ENCODE results near the gene HASPIN.
A peak's percentile ranks its signal among the peaks of the same experiment; 100 is the strongest.
"Not testable (repeated sequence)": the region's sequence is repeated elsewhere in the genome, so short reads cannot be mapped to it uniquely, and the experiment has no call there.

HASPIN gene

DNA sequence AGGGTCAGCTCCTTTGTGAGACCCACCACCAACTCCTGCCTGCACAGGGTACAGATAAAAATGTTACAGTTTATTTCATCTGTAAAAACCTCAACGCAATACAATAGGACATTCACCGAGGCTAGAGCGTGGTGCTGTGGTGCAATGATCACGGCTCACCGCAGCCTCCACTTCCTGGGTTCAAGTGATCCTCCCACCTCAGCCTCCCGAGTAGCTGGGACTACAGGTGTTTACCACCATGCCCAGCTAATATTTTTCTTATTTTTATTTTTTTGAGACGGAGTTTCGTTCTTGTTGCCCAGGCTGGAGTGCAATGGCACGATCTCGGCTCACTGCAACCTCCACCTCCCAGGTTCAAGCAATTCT is 11.2 kb downstream of the HASPIN start:
- not testable (repeated sequence) for H3K4me3 ChIP-seq (ENCODE audit: low read depth, low read length)

DNA sequence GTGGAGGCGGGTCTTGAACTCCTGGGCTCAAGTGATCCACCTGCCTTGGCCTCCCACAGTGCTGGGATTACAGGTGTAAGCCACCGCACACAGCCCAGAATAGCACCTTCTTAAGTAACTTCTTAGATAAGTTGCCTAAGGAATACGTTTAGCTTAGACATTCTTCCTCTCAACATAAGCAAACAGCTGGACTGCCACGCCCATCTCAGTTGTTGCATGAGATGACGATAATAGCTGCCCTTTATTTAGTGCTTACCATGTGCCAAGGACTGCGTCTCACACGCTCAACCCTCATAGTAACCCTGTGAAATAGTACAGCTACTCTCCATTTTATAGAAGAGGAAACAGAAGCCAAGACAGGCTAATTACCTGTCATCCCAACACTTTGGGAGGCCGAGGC is 11.8 kb downstream of the HASPIN start:
- no peak overlapping the region for H3K4me3 ChIP-seq (ENCODE audit: low read depth, low read length)

DNA sequence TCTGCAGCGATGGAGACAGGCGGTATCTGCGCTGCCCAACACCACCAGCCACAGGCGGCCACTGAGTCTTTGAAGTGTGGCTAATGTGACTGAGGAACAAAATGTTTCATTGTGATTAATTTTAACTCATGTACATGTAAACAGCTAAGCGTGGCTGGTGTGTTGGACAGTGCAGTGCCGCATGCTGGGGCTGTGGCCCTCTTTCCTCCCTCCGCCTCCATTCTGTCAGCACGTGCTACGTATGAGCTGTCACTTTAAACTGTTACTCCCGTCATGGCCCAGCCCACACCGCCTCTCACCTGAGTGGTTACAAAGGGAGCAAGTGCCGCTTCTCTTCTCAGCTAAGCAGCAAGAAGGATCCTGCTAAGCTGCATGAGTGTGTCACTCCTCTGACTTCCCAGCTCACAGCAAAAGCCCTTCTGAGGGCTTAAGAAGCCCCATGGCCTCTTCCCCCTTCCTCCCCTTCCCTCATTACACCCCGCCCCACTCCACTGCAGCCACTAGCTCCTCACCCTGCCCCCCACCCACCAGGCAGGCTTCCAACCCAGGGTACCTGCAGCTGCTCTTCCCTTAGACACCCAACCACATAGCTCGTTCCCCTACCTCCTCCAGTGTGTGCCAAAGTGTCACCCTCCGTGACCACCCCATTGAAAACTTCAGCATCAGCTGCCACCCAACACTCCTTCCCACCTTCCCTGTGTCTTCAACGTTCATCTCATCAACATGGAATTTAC is 15.0 kb downstream of the HASPIN start:
- H3K4me3 ChIP-seq (ENCODE audit: low read depth, low read length), result no peak overlapping the region

DNA sequence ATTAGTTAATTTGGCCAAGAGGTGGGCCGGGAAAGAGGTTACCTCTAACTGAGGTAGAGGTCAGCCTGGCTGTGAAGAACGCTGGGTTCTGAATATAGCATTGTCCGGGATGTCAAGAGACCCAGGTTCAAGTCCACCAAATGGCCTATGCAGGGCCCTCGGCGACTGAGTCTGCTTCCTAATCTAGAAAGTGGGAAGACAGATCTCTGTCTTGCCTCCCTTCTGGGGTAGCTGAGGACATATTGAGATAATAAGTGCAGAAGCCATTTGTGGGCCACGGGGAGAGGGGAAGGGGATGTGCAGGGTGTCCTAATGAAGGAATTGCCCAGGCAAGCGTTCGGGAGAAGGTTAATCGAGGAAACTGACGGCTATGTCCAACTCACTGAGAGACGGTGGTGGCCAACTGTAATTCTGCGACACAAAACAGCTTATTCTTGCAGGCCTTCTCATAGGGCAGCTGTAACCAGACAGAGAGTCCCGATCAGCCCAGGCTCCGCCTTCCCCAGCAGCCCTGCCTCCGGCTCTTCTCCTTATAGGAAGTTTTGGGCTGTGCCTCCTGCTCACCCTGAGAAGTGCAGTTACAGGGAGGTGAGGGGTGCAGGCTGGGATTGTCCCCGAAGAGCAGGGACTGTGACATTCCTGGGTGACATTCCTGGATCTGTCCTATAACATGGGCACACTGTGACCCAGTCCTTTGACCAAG is 15.9 kb downstream of the HASPIN start:
- no peak overlapping the region for H3K4me3 ChIP-seq (ENCODE audit: low read depth, low read length)

DNA sequence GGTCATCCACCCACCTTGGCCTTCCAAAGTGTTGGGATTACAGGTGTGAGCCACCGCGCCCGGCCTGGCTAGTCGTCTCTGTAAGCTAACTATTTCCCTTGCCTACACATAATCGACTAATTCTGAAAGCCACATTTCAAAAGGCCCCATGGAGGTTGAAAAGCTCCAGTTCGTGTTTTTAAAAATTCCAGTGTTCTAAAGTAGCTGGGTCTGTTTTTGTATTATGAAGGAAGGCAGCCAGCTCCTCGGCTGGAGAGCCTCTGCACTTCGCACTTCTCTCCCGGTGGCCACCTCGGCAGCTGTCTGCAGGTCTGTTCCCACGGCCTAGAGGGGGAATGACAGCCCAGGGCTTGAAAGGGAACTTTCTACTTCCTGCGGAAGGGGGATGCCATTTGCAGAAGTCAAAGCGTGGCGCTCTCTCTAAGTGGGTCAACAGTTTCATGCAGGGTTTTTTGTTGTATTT is 16.9 kb downstream of the HASPIN start:
- H3K4me3 ChIP-seq (ENCODE audit: low read depth, low read length), result no peak overlapping the region

DNA sequence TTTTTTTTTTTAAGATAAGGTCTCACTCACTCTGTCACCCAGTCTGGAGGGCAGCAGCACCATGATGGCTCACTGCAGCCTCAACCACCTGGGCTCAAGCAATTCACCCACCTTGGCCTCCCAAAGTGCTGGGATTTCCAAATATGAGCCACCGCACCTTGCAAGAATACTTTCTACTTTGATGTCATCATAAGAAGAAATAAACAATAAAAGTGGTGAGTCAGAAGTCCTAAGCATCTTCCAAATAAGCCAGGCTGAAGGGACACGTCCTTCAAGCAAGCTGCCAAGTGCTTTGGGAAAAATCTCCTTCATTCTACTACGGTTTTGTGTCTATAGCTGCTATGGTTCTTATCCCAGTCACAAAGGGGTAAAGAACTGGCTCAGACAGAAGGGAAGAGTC is 20.3 kb downstream of the HASPIN start:
- no peak overlapping the region for H3K4me3 ChIP-seq (ENCODE audit: low read depth, low read length)

DNA sequence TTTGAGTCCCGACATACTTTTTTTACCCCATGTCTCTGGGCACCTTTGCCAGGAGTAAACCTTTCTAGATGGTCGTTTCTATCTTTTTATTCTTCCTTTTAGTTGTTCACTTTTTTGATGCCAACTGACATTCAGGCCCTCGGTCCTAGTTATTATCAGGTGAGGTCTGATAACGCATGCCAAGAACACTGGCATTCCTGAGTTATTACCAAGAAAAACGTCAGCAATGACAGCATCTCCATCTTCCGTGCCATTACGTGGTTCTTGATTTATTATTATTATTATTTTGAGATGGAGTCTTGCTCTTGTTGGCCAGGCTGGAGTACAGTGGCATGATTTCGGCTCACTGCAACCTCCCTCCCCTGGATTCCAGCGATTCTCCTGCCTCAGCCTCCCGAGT is 21.4 kb downstream of the HASPIN start:
- H3K4me3 ChIP-seq (ENCODE audit: low read depth, low read length), result no peak overlapping the region

DNA sequence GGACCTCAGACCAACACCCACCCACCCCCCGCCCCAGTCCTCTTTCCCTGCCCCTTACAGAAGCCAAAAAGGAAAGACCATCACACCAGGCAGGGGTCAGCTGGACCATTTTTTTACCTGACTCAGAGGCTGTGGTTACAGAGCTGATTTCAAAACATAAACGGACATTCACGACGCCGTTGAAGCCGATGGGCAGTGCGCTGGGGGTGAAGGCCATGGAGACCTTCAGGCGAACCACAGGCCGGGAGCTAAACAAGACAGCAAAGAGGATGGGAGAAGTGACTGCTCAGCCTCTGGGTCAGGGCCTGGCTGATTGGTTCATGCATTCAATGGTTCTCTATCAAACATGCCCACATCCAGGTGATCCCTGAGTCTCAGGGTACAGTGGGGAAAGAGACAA is 24.1 kb downstream of the HASPIN start:
- H3K4me3 ChIP-seq (ENCODE audit: low read depth, low read length), result no peak overlapping the region

DNA sequence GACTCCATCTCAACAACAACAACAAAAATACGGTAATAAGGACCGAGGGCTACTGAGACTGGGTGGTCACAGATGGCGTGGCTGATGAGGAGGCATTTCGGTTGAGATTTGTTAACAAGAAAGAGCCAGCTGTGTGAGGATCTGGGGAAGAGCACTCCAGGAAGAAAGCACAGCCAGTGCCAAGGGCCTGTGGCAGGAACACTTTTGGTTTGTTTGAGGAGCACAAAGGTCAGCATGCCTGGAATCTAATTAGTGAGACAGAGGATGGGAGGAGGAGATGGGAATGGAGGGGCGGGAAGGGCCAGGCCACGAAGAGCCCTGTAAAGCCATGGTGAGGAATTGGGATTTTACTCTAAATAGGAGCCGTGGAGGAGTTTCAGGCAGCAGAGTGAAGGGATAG is 24.9 kb downstream of the HASPIN start:
- no peak overlapping the region for H3K4me3 ChIP-seq (ENCODE audit: low read depth, low read length)

DNA sequence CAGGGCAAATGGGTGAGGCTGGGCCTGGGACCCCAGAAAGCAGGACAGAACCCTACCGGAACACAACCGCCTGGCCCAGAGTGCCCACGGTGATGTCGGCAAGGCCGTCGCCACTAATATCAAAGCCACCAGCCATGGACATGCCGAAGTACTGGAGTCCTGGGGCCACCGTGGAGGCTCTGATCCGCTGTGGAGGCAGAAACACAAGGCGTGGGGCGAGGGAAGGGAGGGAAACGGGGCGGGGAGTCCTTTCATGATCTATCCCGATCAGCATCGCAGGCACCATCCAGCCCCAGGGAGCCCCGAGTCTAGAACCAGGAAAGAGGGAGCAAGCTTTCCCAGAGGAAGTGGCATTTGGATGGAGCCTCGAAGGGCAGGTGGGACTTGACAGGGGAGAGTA is 26.6 kb downstream of the HASPIN start:
- no peak overlapping the region for H3K4me3 ChIP-seq (ENCODE audit: low read depth, low read length)

DNA sequence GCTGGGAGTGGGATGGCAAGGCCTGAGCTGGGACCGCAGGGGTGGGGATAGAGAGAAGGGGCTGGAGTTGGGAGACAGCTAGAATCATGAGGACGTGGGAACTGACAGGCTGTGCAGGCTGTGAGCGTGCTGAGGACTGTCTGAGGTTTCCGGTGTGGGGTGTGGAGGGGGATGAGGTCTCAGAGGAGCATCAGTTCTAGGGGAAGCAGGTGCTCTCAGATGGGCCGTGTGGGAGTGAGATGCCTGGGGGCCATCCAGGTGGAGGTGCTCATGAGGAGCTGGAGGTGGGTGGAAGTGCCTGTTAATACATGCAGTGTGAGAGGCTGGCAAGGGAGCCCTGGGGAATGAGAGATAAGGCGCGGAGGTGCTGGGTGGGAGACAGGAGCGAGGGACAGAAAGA is 27.2 kb downstream of the HASPIN start:
- no peak overlapping the region for H3K4me3 ChIP-seq (ENCODE audit: low read depth, low read length)

DNA sequence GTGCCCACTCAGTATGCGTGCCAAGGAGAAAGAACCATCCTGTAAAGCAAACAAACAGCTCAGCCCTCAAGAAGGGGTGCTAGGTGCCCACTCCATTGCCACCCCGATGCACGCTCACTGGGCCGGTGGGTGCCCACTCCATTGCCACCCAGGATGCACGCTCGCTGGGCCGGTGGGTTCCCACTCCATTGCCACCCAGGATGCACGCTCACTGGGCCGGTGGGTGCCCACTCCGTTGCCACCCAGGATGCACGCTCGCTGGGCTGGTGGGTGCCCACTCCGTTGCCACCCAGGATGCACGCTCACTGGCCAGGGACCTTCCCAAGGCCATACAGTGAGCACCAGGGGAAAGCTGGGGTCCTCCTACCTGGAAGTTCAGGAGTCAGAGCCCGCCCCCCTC is 28.1 kb downstream of the HASPIN start:
- no peak overlapping the region for H3K4me3 ChIP-seq (ENCODE audit: low read depth, low read length)

DNA sequence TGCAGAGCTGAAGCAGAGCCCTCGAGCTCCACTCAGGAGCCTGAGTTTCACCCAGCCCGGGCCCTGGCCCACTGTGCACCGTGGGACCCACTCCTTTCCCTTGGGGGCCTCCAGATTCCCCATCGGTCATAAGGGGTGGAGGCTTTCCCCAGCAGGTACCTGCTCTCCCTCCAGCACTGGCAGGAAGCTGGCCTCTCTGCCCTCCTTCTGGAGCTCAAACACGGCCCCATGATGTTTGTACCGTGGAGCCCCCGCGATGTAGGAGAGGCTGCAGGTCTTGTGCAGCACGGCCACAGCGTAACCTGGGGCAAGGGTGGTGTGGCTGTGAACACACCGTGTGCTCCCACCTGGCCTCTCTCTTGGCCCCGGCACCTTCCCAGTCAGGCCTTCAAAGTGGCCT is 29.9 kb downstream of the HASPIN start:
- H3K4me3 ChIP-seq (ENCODE audit: low read depth, low read length), result no peak overlapping the region

DNA sequence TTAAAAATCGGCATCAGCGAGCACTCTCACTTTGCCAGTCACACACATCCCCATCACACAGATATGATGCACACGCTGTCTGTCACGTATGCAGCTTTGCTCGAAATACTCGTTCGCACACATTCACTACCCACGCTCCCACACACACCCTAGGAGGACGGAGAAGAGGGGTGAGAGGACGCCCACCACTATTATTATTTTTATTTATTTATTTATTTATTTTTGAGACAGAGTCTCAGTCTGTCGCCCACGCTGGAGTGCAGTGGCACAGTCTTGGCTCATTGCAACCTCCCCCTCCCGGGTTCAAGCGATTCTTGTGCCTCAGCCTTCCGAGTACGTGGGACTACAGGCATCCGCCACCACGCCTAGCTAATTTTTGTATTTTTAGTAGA is 30.4 kb downstream of the HASPIN start:
- no peak overlapping the region for H3K4me3 ChIP-seq (ENCODE audit: low read depth, low read length)

DNA sequence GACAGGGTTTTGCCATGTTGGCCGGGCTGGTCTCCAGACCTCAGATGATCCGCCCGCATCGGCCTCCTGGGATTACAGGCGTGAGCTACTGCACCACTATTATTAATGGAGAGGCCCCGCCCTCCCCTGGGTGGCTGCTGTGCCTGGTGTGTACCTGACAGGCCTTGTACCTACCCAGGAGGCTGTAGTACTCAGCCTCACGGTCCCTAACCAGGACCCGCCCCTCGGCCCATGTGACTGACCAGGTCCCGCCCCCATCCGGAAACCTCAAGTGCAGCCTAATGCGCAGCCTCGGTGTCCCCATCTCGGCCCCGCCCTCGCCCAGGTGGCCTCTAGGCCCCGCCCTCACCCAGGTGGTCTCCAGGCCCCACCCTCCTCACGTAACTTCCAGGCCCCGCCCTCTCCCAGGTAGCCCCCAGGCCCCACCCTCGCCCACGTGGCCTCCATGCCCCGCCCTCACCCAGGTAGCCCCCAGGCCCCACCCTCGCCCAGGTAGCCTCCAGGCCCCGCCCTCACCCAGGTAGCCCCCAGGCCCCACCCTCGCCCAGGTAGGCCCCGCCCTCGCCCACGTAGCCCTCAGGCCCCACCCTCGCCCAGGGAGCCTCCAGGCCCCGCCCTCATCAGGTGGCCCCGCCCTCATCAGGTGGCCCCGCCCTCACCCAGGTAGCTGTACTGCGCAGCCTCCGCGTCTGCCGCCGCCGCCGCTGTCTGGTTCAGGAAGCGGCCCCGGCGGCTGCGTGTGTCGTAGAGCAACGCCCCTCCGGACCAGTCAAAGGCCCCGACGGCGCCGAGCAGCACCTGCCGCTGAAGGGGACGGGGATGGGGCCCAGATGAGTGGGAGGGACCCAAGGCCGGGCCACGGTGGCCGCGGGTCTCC is 31.0 kb downstream of the HASPIN start:
- H3K4me3 ChIP-seq (ENCODE audit: low read depth, low read length), result peak overlapping the region; percentile 58

DNA sequence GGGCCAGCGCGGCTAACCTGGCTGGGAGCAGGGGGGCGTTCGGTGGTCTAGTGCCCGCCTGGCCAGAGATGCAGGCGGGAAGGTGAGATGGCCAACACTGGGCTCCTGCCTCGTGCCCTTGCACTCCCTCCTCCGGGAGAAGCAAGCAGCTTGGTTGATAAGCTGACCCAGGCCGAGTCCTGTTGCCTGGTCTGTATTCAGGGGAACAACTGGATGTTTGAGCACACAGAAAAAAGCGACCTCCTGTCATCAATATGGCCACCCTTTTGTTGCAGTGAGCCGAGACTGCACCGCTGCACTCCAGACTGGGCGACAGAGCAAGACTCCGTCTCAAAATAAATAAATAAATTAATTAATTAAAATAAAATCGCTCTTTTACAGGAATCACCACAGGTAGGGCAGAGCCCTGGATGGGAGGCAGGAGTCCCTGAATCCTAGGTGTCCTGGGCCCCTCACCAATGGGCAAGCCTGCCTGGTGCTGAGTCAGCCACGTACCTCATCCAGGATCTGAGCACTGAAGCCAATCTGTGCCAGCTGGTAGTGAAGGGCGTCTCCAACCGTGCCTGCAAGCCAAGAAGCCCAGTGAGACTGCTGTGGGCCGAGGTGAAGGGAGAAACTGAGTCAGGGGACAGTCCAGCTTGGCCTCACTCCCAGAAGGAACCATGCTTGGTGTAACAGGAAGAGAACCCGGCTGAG is 31.8 kb downstream of the HASPIN start:
- H3K4me3 ChIP-seq (ENCODE audit: low read depth, low read length), result peak overlapping the region; percentile 58

DNA sequence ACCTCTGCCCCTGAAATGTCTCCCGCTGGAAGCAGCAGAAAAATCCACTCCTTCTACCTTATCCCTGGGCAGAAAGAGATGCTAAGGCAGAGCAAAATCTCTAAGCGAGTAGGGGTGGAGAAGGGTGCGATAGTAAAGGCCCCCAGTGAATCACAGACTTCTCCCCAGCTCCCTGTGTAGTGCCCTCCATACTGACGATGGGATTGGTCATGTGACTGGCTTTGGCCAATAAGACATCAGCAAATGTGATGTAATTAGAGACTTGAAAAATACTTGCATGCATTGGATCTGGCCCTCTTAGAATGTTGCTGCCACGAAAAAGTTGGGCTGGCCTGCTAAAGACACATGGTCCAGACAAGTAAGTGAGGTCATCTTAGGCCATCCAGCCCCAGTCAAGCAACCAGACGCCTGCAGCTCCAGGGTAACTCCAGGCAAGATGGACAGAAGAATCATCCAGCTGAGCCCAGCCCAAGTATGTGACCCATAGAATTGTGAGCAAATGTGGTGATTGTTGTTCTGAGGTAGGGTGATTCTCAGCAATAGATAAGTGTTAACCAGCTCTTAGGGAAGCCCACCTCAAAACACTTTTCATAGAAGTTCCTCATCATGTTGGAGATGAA is 36.0 kb downstream of the HASPIN start:
- H3K4me3 ChIP-seq (ENCODE audit: low read depth, low read length), result no peak overlapping the region

DNA sequence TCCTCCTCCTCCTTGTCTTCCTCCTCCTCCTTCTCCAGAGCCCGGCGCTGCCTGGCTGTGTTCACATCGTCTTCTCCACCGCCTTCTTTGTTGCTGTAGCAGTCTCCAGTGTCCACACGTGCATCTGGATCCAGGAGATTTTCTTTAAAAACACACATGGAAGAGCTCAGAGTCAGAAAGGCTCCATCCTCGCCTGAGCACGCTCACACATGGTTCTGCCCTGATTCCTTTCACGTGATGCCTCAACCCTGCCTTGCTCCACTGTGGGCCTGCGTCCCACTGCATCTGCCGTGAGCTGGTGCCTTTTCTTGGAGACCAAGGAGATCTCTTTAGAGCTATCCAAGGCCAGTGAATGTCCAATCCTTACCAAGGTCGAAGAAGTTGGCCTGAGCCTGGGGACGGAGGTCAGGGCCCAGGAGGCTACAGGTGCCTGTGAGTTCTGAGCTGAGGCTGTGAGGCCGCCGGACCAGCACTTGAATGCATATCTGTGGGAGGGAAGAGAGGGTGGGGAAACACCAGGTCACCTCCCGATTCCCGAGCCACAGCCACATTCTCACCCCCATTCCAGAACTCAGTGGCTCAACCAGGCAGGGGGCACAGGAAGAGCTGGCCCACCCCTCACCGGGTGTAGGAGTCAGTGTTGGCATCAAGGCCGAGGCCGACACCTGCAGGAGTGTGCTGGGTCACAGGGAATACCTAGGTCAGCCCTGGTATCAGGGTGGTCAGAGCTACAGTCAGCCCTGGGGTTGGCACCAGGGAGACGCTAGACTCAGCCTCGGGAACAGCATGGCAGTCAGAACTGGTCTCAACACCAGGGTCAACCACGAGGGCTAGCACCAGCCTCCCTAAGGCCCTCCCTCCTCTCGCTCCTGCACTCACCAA is 37.6 kb downstream of the HASPIN start:
- H3K4me3 ChIP-seq (ENCODE audit: low read depth, low read length), result no peak overlapping the region

DNA sequence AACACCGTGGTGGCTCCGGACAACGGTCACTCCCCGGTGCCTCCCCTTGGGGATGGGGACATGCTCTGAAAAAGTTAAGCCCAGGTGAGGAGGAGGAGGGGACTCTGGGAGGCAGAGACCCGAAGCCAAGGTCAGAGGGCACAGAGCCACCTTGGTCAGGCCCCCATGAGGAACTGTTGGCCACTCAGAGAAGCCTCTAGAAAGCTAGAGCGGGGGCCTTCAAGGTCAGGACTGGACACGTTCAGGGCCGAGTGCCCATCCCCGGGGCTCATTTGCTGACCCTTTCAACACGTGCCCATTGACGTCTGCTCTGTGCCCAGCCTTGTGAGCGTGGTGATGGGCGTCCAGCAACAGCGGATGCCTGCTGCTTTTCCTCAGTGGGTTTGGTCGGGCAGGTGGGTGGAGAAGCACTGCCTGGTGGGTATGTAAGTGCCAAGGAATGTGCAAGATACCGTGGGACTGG is 38.2 kb downstream of the HASPIN start:
- no peak overlapping the region for H3K4me3 ChIP-seq (ENCODE audit: low read depth, low read length)

Measured in iPS-11a (cell line).